GM21515 (cell line): ENCODE data around the gene HOXC10.

ENCODE experiments used
- ATAC-seq: cut with Tn5 transposase; IDR thresholded peaks from one replicate; pipeline ENCODE4 v1.9.1; 2021; ENCODE audit not compliant: unreplicated experiment

HOXC10 gene

GRCh38 chr12:53976823-53977595, 7.9 kb upstream of the HOXC10 start:
- no peak for ATAC-seq

DNA sequence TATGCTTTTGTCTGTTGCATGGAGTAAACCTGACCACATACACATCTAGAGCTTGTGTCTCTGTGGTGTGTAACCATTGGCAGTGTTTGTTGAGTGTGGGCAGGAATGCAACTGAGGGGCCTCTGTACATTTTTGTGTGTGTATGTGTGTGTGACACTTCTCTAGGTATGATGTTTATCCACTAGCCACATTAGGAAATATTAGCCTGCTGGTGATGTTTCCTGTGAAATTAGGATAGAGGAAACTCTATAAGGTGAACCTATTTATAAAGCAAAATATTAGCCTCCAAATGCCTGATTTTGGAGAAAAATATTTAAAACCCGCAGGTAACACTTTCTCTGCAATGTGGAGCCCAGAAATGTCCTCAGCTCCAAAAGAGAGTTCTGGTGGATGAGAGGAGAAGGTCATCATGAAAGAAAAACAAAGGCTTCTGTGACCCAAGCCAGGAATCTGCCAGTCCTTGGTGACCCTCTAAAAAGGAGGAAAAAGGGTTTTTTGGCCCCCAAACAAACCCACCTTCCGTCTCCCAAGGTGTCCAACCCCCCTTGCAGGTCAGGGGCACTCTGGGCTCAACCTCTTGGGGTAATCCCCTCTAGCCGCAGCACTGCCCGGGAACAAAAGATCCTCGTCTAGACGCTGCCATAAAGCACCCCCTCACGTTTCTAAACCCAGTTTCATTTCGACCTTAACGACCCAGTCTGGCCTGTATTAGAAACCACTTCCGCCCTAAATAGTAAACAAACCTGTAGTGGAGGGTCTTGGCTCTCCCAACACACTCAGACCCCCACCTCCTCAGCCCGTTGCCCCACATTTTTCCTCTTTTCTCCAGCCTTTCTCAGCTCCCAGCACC, 7.1 kb upstream of the HOXC10 start:
- ATAC-seq: no peak

GRCh38 chr12:53978477-53979356, 6.2 kb upstream of the HOXC10 start:
- no peak for ATAC-seq

GRCh38 chr12:53980104-53980801, 4.7 kb upstream of the HOXC10 start:
- no peak for ATAC-seq

- no peak for ATAC-seq
Observed at GRCh38 chr12:53980802-53981496, 4.0 kb upstream of the HOXC10 start.

DNA sequence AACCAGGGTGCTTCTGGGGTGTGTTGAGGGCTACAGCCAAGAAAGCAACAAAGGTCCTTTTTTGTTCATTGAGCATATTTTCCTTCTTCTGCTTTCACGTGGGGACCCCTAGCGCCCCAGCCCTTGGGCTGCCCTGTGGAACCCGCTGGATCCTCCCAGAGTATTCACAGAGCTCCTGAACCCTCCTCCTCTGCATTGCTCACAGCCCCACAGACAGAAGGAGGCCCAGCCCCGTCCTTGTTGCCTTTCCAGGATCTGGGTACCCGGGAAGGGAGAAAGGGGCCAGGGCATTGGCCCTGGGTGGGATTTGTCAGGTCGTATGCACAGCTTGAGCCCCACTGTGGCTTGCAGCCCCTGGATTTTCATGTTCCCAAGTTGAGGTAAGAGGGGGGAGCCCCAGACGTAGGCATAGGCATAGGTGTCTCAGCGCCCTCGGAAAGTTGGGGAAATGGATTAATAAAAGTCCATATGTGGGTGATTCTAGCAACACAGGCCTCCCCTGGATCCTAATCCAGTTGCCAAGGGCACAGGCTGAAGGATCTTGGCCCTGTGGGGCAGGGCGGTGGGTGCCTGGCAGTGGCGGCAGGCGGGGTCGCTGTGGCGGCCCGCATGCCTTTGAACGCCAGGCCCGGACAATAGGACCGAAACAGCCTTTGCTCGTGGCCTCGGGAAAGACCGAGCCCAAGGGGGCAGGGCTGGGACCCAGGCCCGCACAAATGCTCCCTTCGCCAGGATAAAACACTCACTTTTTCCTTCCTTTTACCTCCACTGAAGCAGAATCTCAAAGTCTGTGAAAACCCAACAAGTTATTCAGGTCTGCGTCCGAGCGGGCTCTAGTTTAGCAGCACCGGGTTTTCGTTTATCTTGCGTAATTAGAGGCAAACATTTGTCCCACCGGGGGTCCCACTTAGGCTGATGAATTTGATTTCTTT, 3.0 kb upstream of the HOXC10 start:
- ATAC-seq: no peak

DNA sequence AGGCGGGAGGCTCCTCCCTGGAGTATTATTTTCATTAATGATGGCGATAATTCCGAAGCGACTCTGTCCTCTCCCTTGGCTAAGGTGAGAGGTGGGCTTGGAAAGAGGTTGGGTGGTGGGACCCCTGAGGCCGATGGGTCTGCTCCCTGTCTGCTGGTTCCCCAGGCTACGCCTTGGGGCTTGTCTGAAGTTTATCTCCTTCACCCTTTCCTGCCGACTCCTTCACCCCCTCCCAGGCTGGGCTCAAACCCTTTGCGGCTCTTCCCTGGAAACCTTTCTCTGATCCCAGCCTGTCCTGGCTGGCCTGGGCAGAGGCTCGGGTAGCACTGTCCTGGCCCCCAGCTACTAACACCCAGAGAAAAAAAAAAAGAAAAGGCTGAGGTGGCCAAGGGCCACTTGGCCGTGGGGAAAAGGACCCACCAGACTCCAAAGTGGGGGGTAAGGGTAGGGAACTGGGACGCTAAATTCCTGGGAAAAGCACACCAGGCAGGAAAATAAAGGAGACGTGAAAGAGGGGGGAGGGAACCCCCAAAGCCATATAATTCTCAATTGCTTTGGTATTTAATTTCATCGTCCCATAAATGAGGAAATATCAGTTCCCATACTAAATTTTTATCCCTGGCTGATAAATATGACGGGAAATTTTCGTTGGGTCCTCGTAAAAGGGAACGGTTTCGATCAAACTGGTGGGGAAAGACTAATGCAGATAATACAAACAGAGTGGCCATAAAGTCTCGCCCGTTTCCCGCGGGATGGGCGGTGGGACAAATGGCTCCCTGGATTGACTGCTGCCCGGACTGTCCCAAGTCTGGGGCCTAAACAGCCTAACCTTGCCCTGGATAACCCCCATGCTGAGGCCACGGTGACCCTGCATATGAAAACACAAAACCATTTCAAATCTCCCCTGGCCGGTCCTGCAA, 2.0 kb upstream of the HOXC10 start:
- no peak for ATAC-seq

- no peak for ATAC-seq
Observed at GRCh38 chr12:53983568-53983949, 1.4 kb upstream of the HOXC10 start.

GRCh38 chr12:53983950-53984572, 885 bp upstream of the HOXC10 start:
- no peak for ATAC-seq

GRCh38 chr12:53985692-53985993, 697 bp downstream of the HOXC10 start:
- ATAC-seq: no peak

DNA sequence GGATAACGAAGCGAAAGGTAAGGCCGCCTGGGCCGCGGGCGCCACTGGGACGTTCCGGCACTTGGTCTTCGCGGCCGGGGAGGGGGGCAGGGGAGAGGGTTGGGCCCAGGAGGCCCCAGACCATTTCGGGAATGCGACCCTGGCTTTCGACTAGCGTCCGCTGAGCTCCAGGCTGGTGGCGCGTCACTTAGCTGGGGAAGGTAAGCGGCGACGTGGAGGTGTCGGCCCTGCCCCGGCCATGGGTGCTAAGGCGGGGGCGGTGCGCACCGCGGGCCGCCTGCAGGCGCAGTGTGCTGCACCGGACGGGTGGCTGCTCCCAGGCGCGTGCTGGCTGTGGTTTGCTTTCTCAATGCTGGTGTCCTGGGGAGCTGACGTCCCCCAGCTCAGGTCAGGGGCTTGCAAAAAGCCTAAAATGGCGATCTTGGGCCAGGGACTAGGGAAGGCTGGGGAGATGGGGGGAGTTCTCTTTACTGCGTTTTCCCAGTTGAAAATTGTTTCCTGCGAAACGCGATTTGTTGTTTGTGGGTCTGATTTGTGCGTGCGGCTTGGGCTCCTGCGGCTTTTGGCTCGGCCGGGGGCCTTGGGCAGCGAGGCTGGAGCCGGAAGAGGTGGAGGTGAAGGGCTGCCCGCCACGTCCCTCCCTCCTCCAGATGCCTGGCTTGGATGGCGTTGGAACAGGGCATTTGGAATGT, 1.2 kb downstream of the HOXC10 start:
- no peak for ATAC-seq

DNA sequence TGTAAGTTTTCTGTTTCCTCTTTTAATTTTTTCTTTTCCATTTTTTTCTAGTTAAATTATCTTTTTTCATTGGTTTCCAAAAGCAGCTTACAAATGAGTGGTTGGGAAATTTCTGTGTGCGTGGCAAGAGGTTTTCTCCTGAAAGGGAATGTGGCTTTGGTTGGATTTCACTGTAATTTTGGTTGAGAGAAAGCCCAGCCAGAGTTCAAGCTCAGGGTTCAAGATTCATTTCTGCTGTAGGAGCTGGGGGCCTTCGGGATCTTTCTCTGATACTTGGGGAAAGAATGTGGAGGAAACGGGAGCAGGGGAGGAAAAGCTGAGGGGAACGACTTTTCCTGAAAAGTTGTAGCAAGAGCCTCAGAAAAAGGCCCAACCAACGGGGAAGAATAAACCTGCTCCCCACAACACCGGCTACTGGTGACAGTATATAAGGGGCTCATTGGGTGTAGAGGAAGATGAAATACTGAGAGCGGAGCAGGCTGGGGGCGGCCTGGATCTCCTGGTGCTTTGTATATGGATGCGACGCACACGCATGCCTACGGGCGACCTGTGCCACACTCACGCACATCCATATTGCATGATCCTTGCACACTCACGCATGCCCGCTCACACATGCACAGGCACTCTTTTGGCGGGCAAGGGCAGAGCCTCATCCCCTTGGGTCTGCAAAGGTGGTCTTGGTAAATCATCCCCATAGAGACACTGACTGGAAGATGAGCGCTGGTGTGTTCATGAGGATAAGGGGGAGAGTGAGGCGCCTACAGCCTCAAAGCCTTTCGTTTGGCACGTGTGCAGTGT, 1.9 kb downstream of the HOXC10 start:
- no peak for ATAC-seq

- ATAC-seq: no peak
Observed at GRCh38 chr12:53987787-53988230, 2.9 kb downstream of the HOXC10 start.

DNA sequence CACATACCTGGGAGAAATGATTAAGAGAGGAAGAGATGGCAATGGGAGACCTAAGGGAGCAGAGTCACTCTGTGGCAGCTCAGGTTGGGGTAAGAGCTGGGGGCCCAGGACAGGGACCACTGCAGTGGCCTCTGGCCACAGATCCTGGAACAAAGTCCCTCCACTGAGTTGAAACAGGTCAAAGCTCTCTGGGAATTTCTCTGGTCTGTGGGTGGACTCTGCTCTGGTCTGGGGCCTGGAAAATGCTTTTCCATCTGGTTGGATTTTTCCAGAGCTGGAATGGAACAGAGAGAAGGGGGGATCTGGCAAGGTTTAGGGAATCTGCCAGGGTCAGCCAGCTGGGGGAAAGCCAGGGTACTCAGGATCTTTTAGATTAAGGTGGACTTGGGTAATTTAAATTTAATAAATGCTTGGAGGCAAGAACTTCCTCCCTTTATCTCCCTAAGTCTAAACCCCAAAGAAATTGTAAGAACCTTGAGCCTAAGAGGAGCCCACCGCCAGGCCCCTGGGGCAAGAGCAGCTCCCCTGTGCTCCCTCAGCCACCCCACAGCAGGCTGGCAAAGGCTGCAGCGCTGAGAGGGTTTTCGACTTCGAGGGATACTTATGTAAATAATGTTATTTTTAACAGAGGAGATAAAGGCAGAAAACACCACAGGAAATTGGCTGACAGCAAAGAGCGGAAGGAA, 3.7 kb downstream of the HOXC10 start:
- no peak for ATAC-seq

DNA sequence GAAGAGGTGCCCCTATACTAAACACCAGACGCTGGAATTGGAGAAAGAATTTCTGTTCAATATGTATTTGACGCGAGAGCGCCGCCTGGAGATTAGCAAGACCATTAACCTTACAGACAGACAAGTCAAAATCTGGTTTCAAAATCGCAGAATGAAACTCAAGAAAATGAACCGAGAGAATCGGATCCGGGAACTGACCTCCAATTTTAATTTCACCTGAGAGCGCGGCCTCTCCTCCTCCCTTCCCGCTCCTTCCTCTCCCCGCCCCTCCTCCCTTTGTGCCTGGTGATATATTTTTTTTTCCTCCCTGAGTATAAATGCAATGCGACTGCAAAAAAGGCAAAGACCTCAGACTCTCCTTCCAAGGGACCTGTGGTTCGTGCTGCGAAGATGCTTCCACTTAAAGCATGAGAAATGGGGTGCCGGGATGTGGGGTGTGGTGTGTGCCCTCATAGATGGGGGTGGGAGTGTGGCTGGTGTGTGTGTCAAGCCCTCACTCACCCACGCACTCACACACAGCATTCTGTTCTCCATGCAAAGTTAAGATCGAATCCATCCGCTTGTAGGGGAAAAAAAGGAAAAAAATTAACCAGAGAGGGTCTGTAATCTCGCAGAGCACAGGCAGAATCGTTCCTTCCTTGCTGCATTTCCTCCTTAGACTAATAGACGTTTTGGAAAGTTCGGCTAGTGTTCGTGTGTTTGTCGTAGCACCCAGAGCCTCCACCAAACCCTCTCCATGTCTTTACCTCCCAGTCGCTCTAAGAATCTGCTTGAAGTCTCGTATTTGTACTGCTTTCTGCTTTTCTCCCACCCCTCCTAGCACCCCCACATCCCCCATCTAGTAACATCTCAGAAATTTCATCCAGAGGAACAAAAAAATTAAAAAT, 4.5 kb downstream of the HOXC10 start:
- ATAC-seq: no peak
